T-helper 2 cell treated with Interferon-gamma antibody and Interleukin-4, amounts not matched to agents 5 μg/mL and 100 μg/mL, for 36 hours (primary cell): ENCODE data around the gene MBP.

ENCODE experiments used
- DNase-seq: peaks from one replicate; pipeline ENCODE4 v3.0.0; 2021; ENCODE audit warnings: low spot score
- H3K27ac Mint-ChIP-seq: one replicate; pipeline ENCODE4 v1.8.0; 2021; ENCODE audit warnings: mild to moderate bottlenecking, mixed read lengths
- H3K27me3 Mint-ChIP-seq: one replicate; pipeline ENCODE4 v1.8.0; 2021; ENCODE audit warnings: low read depth, mixed read lengths
- H3K36me3 Mint-ChIP-seq: one replicate; pipeline ENCODE4 v1.8.0; 2021; ENCODE audit warnings: low read depth, mixed read lengths
- H3K4me1 Mint-ChIP-seq: one replicate; pipeline ENCODE4 v1.8.0; 2021; ENCODE audit warnings: low read depth, mixed read lengths
- H3K4me3 Mint-ChIP-seq: one replicate; pipeline ENCODE4 v1.8.0; 2022; ENCODE audit warnings: mild to moderate bottlenecking, moderate library complexity, mixed read lengths
- H3K9me3 Mint-ChIP-seq: one replicate; pipeline ENCODE4 v1.8.0; 2021; ENCODE audit warnings: mixed read lengths

Gene MBP

DNA sequence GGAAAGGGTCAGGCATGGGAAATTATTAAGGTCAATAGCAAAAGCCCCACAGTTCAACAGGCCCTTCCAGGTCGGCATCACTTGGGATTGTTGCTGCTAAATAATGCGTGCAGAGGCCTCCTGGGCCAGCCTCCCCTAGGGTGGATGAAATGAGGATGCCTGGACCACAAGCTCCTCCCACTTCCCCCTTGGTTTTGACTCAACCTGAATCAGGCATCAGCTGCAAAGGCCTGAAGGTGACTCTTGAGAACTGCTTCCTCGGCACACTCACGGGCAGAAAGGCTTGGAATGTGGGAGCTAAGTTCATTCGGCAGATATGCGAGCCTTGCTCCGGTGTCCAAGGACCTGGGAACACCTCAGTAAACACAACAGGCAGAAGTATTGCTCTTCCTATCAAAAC is 69.3 kb downstream of the MBP start:
- DNase-seq = peak; percentile 84

DNA sequence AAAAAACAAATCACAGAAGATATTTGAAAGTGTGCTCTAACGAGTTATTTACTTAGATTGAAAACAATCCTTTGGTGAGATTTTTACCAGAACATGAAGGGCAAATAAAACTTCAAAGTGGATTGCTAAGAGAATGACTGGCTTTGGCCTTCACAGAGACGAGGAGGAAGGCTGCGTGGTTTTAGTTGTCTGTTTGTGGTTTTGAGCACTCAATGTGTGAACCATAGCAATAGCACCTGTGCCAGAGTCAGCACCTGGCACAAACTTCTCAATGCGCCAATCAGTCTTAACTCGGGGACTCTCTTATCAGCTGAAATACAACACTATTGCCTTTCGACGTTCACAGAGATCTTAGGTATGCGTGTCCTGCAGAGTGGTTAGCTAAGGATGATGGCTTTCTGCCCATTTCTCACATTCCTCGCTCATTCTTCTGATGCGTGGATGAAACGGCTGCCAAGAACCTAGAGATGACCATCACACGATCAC is 70.0 kb downstream of the MBP start:
- Mint-ChIP-seq H3K27ac (peak overlapping the region; percentile 99), H3K36me3 (peaks cover 75% of the 10 kb centered on the region), H3K9me3 (no peaks in the 10 kb centered on the region), H3K27me3 (no peaks in the 10 kb centered on the region), H3K4me1 (peaks cover 75% of the 10 kb centered on the region), H3K4me3 (peak overlapping the region; percentile 93)
- peak; percentile 63 for DNase-seq

More for the DNA sequence above, 69.3 kb downstream of the MBP start:
- no peaks in the 10 kb centered on the region for H3K9me3 Mint-ChIP-seq
- H3K36me3 Mint-ChIP-seq = peaks cover 79% of the 10 kb centered on the region
- H3K27me3 Mint-ChIP-seq = no peaks in the 10 kb centered on the region
- H3K4me1 Mint-ChIP-seq = peaks cover 82% of the 10 kb centered on the region
- peak overlapping the region; percentile 93 for H3K4me3 Mint-ChIP-seq
- H3K27ac Mint-ChIP-seq = peak overlapping the region; percentile 99

DNA sequence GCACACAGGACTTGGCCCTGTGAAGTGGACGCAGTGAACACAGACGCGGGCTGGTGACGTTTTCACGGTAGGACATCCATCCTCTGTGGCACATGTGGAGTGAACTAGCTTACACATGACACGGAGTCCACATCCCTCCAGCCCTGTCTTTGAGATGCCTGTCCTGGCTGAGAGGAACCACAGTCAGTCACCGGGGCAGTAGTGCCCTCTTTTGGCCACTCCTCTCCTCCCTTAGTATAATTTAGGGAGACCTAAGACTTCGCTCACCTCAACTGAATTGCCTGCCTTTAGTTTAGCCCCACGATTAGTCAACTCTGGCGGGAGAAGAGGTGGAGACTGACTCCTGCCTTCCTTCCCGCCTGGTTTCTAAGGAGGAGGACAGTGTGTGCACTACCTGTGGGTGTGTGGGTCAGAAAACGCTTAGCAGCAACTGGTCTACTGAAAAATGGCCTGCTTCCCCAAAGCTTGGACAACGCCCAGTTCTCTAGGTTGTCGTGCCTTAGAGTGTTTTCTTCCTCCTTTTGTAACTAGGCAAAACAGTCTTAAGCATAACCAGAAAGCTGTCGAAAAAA is 70.6 kb downstream of the MBP start:
- peak overlapping the region; percentile 99 for H3K27ac Mint-ChIP-seq
- H3K9me3 Mint-ChIP-seq = no peaks in the 10 kb centered on the region
- peaks cover 75% of the 10 kb centered on the region for H3K4me1 Mint-ChIP-seq
- DNase-seq = no peak
- H3K4me3 Mint-ChIP-seq = peak overlapping the region; percentile 93
- no peaks in the 10 kb centered on the region for H3K27me3 Mint-ChIP-seq
- H3K36me3 Mint-ChIP-seq = peaks cover 76% of the 10 kb centered on the region

DNA sequence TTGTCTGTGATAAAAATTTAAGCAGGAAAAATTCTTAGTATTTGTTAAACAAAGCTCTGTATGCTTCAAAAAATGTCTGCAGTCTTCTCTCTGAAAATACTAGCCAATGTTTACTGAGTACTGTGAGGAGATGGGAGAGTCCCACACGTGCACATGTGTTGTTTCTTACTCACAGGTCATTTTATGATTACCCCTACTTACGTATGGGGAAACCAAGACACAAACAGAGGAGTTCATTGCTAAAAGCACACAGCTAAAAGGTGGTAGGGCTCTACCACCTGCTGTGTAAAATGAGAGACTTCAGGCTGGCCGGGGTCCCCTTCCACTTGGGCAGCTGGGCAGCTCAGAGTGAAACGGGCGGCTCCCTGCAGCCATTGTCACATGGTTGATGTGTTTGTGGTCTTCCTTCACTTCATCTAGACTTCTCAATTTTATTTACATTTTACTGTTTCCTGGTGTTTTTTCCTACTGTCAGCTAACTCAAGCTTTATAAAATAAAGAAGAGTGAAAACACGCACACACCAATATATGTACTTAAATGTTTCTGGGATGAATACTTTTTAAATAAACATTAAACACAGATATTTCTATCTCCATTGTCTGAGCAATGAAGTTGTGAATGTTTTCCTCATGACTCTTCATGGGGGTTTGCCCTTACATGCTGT is 71.2 kb downstream of the MBP start:
- Mint-ChIP-seq H3K9me3 (no peaks in the 10 kb centered on the region), H3K4me1 (peaks cover 76% of the 10 kb centered on the region), H3K27ac (peak overlapping the region; percentile 99), H3K27me3 (no peaks in the 10 kb centered on the region), H3K4me3 (peak overlapping the region; percentile 93), H3K36me3 (peaks cover 77% of the 10 kb centered on the region)
- no peak for DNase-seq

DNA sequence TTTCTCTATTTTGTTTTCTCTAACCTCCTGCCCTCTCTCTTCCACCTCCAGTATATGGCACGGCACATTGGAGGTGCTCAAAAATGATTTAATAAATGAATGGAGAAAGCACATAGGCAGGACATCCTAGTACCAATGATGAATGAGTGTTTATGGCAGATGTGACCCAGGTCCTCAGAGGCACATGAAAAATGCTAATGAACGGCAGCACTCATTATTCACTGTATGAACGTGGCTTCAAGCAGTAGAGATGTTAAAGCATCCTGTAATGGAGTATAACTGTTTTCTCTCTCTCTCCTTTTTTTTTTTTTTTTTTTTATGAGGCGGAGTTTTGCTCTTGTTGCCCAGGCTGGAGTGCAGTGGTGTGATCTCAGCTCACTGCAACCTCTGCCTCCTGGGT is 72.4 kb downstream of the MBP start:
- no peaks in the 10 kb centered on the region for H3K27me3 Mint-ChIP-seq
- H3K4me1 Mint-ChIP-seq = peaks cover 73% of the 10 kb centered on the region
- H3K36me3 Mint-ChIP-seq = peaks cover 68% of the 10 kb centered on the region
- no peak overlapping the region for H3K4me3 Mint-ChIP-seq
- no peak for DNase-seq
- H3K9me3 Mint-ChIP-seq = no peaks in the 10 kb centered on the region
- peak overlapping the region; percentile 99 for H3K27ac Mint-ChIP-seq

DNA sequence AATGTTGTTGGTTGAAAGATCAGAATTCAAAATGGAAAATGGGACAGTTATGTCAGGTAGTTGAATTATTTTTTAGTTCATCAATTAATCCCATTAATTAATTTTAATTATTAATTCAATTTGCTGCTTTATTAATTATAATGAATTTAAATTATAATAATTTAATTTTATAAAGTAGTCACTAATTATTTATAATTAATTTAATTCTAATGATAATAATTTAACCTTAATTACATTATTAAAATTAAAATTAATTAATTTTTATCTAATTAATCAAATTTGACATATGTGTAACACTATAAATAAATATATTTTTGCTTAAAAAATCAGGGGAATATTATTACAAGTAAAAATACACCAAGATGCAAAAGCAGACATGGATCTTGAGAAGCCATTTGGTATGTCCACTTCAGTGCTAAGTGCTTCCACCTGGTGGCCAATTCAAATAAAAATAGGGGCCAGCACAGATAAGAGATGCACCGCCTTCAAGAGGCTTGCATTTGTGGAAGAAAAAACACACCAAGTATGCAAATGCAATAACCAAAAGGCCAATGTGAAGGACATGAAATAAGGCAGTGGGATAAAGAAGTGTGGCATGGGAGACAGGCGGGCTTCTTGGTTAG is 73.2 kb downstream of the MBP start:
- peak overlapping the region; percentile 34 for H3K4me3 Mint-ChIP-seq
- H3K9me3 Mint-ChIP-seq = no peaks in the 10 kb centered on the region
- no peak for DNase-seq
- no peaks in the 10 kb centered on the region for H3K27me3 Mint-ChIP-seq
- H3K27ac Mint-ChIP-seq = peak overlapping the region; percentile 70
- H3K4me1 Mint-ChIP-seq = peaks cover 74% of the 10 kb centered on the region
- peaks cover 62% of the 10 kb centered on the region for H3K36me3 Mint-ChIP-seq

DNA sequence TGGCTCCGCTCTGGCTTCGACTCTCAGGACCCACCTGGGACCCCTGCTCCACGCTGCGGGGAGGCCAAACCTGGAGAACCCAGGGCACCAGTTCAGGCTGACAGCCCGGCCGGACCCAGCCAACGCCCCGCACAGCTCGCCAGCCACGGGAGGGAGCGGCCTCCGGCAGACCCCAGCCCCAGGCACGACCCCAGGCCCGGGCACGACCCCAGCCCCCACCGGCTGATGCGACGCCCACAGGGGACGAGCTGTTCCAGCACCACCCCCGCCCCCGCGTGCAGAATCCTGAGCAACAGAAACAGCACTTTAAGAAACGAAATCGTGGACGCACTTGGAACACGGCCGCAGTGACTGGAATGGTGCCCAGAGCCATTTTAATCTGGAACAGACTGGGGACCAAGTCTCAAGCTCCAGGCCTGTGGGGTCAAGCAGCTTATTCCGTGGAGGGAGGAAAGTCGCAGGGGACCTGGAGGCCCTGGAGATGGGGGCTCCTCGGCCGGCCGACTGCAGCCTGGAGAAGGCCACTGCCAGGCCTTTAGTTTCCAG is 74.2 kb downstream of the MBP start:
- Mint-ChIP-seq H3K4me1 (peaks cover 72% of the 10 kb centered on the region), H3K27ac (no peak overlapping the region), H3K4me3 (no peak overlapping the region), H3K36me3 (peaks cover 55% of the 10 kb centered on the region), H3K9me3 (no peaks in the 10 kb centered on the region), H3K27me3 (no peaks in the 10 kb centered on the region)
- no peak for DNase-seq

DNA sequence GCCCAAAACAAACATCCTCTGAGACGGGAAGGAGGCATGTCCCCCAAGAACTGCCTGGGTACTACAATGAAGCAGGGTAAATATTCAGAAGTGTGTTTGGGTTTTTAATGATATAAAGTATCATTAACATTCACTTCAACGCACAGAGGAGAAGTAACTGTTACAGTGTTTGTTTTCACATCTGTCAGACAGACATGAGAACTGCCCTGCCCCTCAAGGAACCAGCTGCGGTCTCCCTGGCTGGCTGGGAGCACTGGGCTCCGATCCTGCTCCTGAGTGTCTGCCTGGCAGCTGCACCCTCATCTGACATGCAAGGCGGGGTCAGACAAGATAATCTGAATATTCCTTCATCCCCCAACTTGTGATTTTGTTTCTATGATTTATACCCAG is 75.6 kb downstream of the MBP start:
- Mint-ChIP-seq H3K9me3 (no peaks in the 10 kb centered on the region), H3K4me3 (peak overlapping the region; percentile 60), H3K4me1 (peaks cover 67% of the 10 kb centered on the region), H3K36me3 (peaks cover 43% of the 10 kb centered on the region), H3K27me3 (no peaks in the 10 kb centered on the region), H3K27ac (peak overlapping the region; percentile 99)
- no peak for DNase-seq

DNA sequence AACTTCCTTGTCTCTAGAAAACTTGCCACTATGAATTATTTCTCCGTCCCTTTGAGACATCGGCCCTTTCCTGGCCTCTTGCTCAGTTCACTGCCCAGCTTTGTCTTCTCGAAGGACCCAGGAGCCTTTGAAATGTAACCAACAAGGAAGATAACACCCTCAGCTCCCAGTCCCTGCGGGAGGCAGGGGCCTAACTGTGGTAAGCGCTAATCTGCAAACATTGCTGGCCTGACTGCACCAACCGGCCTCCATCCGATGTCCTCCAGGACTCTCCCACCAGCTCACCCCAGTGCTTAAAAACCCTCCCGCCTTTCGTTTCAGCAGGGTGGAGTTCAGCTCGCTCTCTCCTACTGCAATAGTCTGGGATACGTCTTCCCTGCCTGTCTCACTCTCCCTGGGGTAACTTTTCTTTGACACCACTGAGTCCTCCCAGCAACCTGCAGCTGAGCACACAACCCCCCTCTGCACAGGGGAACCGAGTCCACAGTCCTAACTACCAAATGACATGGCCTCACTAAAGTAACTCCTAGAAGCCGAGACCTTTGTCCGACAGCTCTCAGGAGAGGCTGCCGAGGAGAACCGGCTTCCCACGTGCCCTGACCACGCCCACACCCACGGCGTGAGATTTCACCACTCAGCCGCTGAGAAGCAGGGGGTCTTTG is 76.1 kb downstream of the MBP start:
- DNase-seq = no peak
- Mint-ChIP-seq H3K4me1 (peaks cover 64% of the 10 kb centered on the region), H3K27ac (peak overlapping the region; percentile 99), H3K36me3 (peaks cover 44% of the 10 kb centered on the region), H3K4me3 (peak overlapping the region; percentile 60), H3K9me3 (no peaks in the 10 kb centered on the region), H3K27me3 (no peaks in the 10 kb centered on the region)

DNA sequence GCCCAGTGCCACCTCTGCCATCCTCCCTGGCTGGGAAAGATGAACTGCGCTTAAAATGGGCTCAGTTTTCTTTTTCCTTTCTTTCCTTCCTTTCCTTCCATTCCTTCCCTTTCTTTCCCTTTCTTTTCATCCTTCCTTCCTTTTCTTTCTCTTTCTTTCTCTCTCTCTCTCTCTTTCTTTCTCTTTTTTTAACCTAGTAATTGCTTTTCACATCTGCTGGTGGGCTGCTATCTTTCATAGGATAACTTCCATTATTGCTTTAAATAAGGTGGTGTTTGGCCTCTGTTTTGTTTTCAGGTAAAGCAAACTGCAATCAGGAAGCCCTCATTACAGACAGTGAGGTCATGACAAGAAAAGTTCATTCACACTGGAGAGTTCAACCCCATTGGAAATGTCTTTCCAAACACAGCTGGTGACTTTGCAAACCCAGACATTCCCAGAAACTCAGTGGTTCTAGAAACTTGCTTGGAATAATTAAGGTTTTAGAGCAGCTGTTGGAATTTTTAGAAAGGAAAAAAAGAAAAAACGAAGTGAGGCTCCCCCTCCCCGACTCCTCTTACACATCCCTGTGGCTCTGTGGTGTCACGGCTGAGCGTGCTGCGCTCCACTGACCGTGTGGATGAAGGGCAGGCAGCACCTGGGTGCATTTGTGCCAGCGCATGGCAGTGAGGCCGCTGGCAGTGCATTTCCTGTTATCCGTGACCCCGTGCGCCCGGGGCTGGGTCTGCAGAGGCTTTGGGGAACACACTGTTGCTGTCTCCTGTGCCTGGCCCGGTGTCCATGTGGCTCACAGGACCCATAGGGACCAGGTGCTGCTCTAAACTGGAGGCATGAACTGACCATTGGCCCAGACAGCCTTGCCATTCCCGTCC is 76.9 kb downstream of the MBP start:
- Mint-ChIP-seq H3K27me3 (no peaks in the 10 kb centered on the region), H3K27ac (peak overlapping the region; percentile 99), H3K9me3 (no peaks in the 10 kb centered on the region), H3K4me1 (peaks cover 59% of the 10 kb centered on the region), H3K36me3 (peaks cover 42% of the 10 kb centered on the region), H3K4me3 (peak overlapping the region; percentile 74)
- no peak for DNase-seq

DNA sequence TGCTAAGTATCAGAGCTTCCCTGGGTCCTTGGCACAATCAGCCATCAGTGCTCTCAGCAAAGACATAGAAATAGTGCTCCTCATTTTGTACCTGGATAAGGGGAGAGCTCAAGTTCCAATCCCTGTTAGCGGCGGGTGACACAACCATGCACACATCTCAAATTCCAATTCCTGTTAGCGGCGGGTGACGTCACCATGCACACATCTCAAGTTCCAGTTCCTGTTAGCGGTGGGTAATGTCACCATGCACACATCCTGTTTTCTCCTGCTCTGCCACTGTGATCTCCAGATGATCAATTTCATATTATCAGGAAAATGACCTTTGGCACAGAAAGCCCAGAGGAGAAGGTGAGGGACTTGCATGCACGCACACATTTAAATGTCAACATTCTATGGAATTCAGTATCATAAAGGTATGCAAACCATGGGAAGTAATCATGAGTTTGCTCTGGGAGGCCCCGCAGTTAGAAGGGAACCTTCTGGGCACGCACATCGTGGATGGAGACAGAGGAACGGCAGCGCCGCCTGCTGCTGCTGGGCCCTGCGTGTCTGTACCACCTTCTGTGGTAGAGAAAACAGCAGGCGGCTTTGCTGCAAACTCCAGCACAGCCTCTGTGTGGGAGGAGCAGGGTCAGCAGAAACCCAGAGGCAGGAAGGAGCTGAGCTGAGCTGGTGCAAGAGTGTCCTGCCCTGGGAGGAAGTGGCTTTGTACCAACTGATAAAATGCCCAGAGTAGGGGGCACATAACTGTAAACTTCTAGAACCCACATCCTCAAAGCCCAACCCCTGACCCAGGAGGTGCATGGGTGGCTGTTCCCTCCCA is 77.8 kb downstream of the MBP start:
- H3K27me3 Mint-ChIP-seq = no peaks in the 10 kb centered on the region
- H3K9me3 Mint-ChIP-seq = no peaks in the 10 kb centered on the region
- peak overlapping the region; percentile 99 for H3K27ac Mint-ChIP-seq
- peak overlapping the region; percentile 74 for H3K4me3 Mint-ChIP-seq
- peaks cover 56% of the 10 kb centered on the region for H3K4me1 Mint-ChIP-seq
- peaks cover 35% of the 10 kb centered on the region for H3K36me3 Mint-ChIP-seq
- DNase-seq = peak; percentile 84

DNA sequence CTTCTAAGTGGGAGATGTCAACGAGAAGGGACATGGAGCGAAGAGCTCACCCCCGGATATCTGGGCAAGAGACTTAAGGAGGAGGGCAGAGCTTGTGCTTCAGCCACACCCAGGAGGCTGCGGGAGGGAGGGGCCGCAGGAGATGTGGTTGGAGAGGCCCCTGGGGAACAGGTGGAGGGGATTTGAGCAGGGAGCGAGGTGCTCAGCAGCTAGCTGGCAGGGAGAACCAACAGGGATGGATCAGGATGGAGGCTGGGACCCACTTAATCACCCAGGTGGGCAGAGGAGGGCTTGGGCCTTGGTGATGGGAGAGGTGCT is 78.3 kb downstream of the MBP start:
- H3K27ac Mint-ChIP-seq = peak overlapping the region; percentile 99
- no peaks in the 10 kb centered on the region for H3K27me3 Mint-ChIP-seq
- peaks cover 53% of the 10 kb centered on the region for H3K4me1 Mint-ChIP-seq
- H3K36me3 Mint-ChIP-seq = peaks cover 32% of the 10 kb centered on the region
- H3K4me3 Mint-ChIP-seq = peak overlapping the region; percentile 74
- H3K9me3 Mint-ChIP-seq = no peaks in the 10 kb centered on the region
- no peak for DNase-seq
